Astrocyte (in vitro differentiated cells and primary cell): Measurements from ENCODE around the gene SBF2.

Source experiments
- EZH2 ChIP-seq: IDR thresholded peaks from 2 replicates; pipeline ENCODE4 v1.6.1; 2012; ENCODE audit warnings: mild to moderate bottlenecking, low read length, inconsistent platforms; ENCODE audit not compliant: insufficient read depth
- TF ChIP-seq, protein P1 (sequence below): IDR thresholded peaks from 2 replicates; pipeline ENCODE4 v1.5.1; 2011; ENCODE audit warnings: low read depth, mild to moderate bottlenecking, inconsistent platforms, low read length, moderate library complexity; ENCODE audit not compliant: insufficient read depth

DNA sequence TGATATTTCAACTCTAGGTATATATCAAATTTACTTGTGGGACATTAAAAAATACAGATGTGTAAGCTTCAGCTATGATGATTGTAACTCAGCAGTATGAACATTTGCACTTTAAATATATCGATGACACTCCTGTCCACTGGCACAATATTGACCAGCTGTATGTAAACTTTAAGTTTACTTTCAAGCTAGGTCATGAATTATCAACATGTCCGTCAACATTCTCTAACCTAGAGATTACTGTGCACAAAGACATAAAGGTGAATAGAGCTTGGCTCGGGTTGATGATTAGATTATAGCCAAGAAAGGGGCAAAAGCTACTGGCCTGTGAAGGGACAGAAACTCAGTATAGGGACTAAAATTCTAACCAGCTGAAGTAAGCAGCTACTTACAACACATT, 343.6 kb downstream of the SBF2 start:
- TF ChIP-seq, protein P1, sequence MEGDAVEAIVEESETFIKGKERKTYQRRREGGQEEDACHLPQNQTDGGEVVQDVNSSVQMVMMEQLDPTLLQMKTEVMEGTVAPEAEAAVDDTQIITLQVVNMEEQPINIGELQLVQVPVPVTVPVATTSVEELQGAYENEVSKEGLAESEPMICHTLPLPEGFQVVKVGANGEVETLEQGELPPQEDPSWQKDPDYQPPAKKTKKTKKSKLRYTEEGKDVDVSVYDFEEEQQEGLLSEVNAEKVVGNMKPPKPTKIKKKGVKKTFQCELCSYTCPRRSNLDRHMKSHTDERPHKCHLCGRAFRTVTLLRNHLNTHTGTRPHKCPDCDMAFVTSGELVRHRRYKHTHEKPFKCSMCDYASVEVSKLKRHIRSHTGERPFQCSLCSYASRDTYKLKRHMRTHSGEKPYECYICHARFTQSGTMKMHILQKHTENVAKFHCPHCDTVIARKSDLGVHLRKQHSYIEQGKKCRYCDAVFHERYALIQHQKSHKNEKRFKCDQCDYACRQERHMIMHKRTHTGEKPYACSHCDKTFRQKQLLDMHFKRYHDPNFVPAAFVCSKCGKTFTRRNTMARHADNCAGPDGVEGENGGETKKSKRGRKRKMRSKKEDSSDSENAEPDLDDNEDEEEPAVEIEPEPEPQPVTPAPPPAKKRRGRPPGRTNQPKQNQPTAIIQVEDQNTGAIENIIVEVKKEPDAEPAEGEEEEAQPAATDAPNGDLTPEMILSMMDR = no peak
- no peak for TF ChIP-seq EZH2
